Measurements from ENCODE around the gene TMEM200A.

TMEM200A gene

GRCh38 chr6:130385064-130385695, 19.4 kb downstream of the TMEM200A start:
- no peak for TF ChIP-seq CTCF (IDR thresholded peaks at IDR 0.05; ENCODE audit: borderline replicate concordance, insufficient read depth, low read depth, low read length)
- no peak overlapping the region for H3K4me3 ChIP-seq (ENCODE audit: low read depth, low read length)

- no peak overlapping the region for H3K4me3 ChIP-seq (ENCODE audit: low read depth, low read length)
- TF ChIP-seq CTCF (IDR thresholded peaks at IDR 0.05; ENCODE audit: borderline replicate concordance, insufficient read depth, low read depth, low read length) = no peak
Observed at GRCh38 chr6:130389142-130389541, 23.3 kb downstream of the TMEM200A start.

GRCh38 chr6:130390890-130391289, 25.1 kb downstream of the TMEM200A start:
- no peak for TF ChIP-seq CTCF (IDR thresholded peaks at IDR 0.05; ENCODE audit: borderline replicate concordance, insufficient read depth, low read depth, low read length)
- no peak overlapping the region for H3K4me3 ChIP-seq (ENCODE audit: low read depth, low read length)

GRCh38 chr6:130393306-130393705, 27.5 kb downstream of the TMEM200A start:
- H3K4me3 ChIP-seq (ENCODE audit: low read depth, low read length) = no peak overlapping the region
- no peak for TF ChIP-seq CTCF (IDR thresholded peaks at IDR 0.05; ENCODE audit: borderline replicate concordance, insufficient read depth, low read depth, low read length)

GRCh38 chr6:130394246-130394645, 28.4 kb downstream of the TMEM200A start:
- no peak for TF ChIP-seq CTCF (IDR thresholded peaks at IDR 0.05; ENCODE audit: borderline replicate concordance, insufficient read depth, low read depth, low read length)
- H3K4me3 ChIP-seq (ENCODE audit: low read depth, low read length) = no peak overlapping the region

- TF ChIP-seq CTCF (IDR thresholded peaks at IDR 0.05; ENCODE audit: borderline replicate concordance, insufficient read depth, low read depth, low read length) = no peak
Observed at GRCh38 chr6:130395164-130395563, 29.3 kb downstream of the TMEM200A start.

GRCh38 chr6:130396722-130397121, 30.9 kb downstream of the TMEM200A start:
- no peak overlapping the region for H3K4me3 ChIP-seq (ENCODE audit: low read depth, low read length)
- TF ChIP-seq CTCF (IDR thresholded peaks at IDR 0.05; ENCODE audit: borderline replicate concordance, insufficient read depth, low read depth, low read length) = no peak

More at GRCh38 chr6:130395164-130395563, 29.3 kb downstream of the TMEM200A start:
- H3K4me3 ChIP-seq (ENCODE audit: low read depth, low read length) = no peak overlapping the region

All from GM12875 (cell line).